ENCODE data around the gene POU2AF1. TPM values are rescaled to one million over a fixed set of nuclear protein-coding genes. Genes with fewer than 3 reads are reported as not detected.

Gene POU2AF1
- total RNA-seq, 1 experiment from 2014 or later, result not detected

GRCh38 chr11:111361052-111361801 is 17.8 kb downstream of the POU2AF1 start:
- DNase-seq (ENCODE audit: low read depth), result no peak

GRCh38 chr11:111360150-111361043 is 18.7 kb downstream of the POU2AF1 start:
- no peak for DNase-seq (ENCODE audit: low read depth)

GRCh38 chr11:111359223-111360149 is 19.6 kb downstream of the POU2AF1 start:
- peak; percentile 27 for DNase-seq (ENCODE audit: low read depth)

GRCh38 chr11:111358038-111359001 is 20.8 kb downstream of the POU2AF1 start:
- DNase-seq (ENCODE audit: low read depth), result no peak

GRCh38 chr11:111357150-111358037 is 21.7 kb downstream of the POU2AF1 start:
- no peak for DNase-seq (ENCODE audit: low read depth)

GRCh38 chr11:111356660-111357048 is 22.4 kb downstream of the POU2AF1 start:
- DNase-seq (ENCODE audit: low read depth), result no peak

GRCh38 chr11:111355956-111356659 is 23.0 kb downstream of the POU2AF1 start:
- DNase-seq (ENCODE audit: low read depth), result no peak

- DNase-seq (ENCODE audit: low read depth), result no peak
Observed at GRCh38 chr11:111355101-111355500, 24.0 kb downstream of the POU2AF1 start.

DNA sequence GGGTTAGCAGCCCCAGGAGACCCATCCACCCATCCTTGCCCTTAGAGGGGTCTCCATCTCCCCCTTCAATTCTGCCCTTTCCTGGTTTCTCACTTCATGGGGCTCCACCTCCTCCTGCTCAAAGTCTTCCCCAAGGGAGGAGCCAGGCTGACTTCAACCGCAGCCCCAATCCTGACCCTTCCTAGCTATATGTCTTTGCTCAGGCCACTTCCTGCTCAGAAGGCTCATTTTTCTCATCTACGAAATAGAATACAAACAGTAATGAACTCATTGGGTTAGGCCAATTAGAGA is 24.5 kb downstream of the POU2AF1 start:
- no peak for DNase-seq (ENCODE audit: low read depth)

GRCh38 chr11:111353776-111354600 is 25.1 kb downstream of the POU2AF1 start:
- no peak for DNase-seq (ENCODE audit: low read depth)

DNA sequence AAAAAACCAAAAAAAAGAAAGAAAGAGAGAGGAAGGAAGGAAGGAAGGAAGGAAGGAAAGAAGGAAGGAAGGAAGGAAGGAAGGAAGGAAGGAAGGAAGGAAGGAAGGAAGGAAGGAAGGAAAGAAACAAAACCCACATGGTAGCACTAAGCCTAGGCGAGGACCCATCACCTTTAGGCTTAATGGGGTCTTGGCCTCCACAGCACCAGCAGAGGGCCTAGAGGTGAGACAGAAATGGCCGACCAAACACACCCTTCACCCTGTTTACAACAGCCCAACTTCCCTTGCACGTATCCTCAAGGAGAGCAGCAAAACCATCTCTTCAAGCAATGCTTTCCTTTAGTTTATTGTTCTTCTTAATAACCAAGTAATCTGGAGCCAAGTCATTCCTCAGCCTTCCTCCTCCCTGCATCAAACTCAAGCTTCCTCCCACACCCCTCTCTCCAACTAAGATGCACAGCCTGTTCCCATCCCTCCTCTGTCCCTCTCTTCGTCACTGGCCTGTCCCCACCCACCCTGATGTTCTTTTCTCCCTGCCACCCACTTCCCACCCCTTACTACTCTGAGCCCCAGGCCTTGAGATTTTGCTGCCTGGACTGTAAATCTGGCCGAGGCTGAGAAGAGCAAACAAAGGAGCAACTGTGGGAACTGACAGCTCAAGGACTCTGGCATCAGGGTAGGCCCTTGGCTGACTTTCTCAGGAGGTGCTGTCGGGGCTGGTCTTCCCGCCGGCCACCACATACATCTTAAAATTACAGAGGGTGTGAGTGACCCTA is 26.0 kb downstream of the POU2AF1 start:
- no peak for DNase-seq (ENCODE audit: low read depth)

DNA sequence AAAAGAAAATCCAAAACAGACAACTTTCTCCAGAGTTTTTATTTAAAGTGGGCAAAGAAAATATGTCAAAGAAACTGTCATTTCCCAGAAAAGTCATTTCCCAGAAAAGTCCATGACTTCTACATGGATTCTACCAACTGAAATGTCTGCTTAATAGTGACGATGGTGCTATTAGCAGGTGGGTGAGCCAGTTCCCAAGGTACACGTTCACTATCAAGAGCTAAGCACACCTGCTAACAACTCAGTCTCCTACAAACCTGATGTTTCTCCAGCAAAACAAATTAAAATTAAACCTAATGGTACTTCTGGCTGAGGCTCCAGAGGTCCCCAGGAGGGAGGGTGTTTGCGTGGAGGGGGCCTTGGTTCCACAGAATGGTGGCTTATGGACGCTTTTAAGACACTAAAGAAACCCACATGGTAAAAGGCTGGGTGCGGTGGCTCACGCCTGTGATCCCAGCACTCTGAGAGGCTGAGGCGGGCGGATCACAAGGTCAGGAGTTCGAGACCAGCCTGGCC is 26.8 kb downstream of the POU2AF1 start:
- DNase-seq (ENCODE audit: low read depth), result no peak

DNA sequence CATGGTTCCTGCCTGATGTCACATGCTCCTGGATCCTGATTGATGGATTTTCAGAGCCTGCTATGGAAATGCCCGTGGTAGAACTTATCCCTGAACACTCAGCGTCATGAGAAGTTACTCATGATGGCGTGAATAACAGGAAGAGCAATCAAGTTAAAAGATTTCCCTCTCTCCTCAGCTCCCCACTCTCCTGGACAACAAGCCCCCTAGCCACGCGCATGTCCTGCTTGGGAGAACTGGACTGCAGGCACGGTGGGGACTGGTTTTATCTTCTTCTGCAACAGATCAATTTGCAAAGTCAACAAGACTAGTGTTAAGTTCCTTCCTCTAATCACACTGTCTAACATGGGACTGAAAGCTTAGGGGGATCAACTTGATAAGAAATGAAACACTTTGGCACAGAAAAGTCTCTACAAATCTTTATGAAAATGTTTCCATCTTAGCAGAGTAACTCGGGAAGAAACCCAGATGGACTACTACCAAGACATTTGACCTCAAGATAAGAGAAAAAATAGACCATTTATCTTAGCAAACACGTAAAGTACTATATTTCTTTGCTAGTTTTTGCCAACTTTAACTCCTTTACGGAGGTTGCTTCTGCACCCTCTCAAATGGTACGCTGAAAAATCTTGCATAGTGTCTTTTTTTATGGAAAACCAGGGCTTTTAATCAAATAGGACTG is 27.6 kb downstream of the POU2AF1 start:
- DNase-seq (ENCODE audit: low read depth), result no peak

GRCh38 chr11:111350811-111351210 is 28.3 kb downstream of the POU2AF1 start:
- DNase-seq (ENCODE audit: low read depth), result no peak

- DNase-seq (ENCODE audit: low read depth), result no peak
Observed at GRCh38 chr11:111349191-111349695, 29.8 kb downstream of the POU2AF1 start.

DNA sequence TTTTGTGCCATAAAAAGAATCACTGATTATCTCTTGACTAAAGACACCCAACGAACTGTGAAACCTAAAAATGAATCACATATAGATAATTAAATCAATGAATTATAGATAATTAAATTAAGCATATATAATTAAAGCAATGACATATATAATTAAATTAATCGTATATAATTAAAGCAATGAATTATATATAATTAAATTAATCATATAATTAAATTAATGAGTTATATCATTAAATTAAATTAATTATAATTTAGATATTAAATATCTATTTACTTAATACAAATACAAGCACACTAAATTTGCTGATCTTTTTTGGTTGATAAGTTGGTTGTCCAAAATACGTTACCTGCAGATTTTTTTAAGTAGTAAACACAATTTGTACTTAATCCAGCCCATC is 30.9 kb downstream of the POU2AF1 start:
- no peak for DNase-seq (ENCODE audit: low read depth)
